Measurements from ENCODE around the gene PRIM2. TPM values are rescaled to one million over a fixed set of nuclear protein-coding genes. Genes with fewer than 3 reads are reported as not detected.
"Not testable (repeated sequence)": the region's sequence is repeated elsewhere in the genome, so short reads cannot be mapped to it uniquely, and the experiment has no call there.

Gene PRIM2
- total and polyA plus RNA-seq, 9 donors: 5.9 to 12.0 (median 9.8) TPM

- H3K36me3 ChIP-seq; H3K4me3 ChIP-seq; DNase-seq; H3K27me3 ChIP-seq; intact Hi-C loops (cut with DNase I); H3K9me3 ChIP-seq; H3K27ac ChIP-seq; H3K4me1 ChIP-seq (ENCODE audit: insufficient read depth): not testable (repeated sequence)
- 16 to 61% (median 45%) methylated on average over 1 of the region's 1 CpG for WGBS, 3 donors
Measured at GRCh38 chr6:57352596-57352995, 35.2 kb downstream of the PRIM2 start.

- H3K9me3 ChIP-seq; DNase-seq; H3K36me3 ChIP-seq; intact Hi-C loops (cut with DNase I); H3K27ac ChIP-seq; H3K4me1 ChIP-seq (ENCODE audit: insufficient read depth); H3K27me3 ChIP-seq; H3K4me3 ChIP-seq: not testable (repeated sequence)
Measured at GRCh38 chr6:57358319-57358718, 40.9 kb downstream of the PRIM2 start.

- H3K9me3 ChIP-seq; intact Hi-C loops (cut with DNase I): not testable (repeated sequence)
Measured at GRCh38 chr6:57359766-57360165, 42.3 kb downstream of the PRIM2 start.

GRCh38 chr6:57362340-57362739, 44.9 kb downstream of the PRIM2 start:
- H3K27me3 ChIP-seq; H3K9me3 ChIP-seq; DNase-seq; H3K36me3 ChIP-seq; H3K27ac ChIP-seq; H3K4me1 ChIP-seq (ENCODE audit: insufficient read depth); H3K4me3 ChIP-seq; intact Hi-C loops (cut with DNase I): not testable (repeated sequence)
- 65 to 86% (median 85%) methylated on average over 2 of the region's 2 CpGs for WGBS, 3 donors

More at GRCh38 chr6:57359766-57360165, 42.3 kb downstream of the PRIM2 start:
- H3K4me1 ChIP-seq (ENCODE audit: insufficient read depth); H3K27me3 ChIP-seq; H3K27ac ChIP-seq; DNase-seq; H3K36me3 ChIP-seq; H3K4me3 ChIP-seq: not testable (repeated sequence)

GRCh38 chr6:57365076-57365583, 47.7 kb downstream of the PRIM2 start:
- 78 to 86% (median 81%) methylated on average over 2 of the region's 2 CpGs for WGBS, 3 donors
- H3K36me3 ChIP-seq; H3K9me3 ChIP-seq; H3K4me1 ChIP-seq (ENCODE audit: insufficient read depth); DNase-seq; H3K4me3 ChIP-seq; H3K27me3 ChIP-seq; H3K27ac ChIP-seq; intact Hi-C loops (cut with DNase I): not testable (repeated sequence)

GRCh38 chr6:57368965-57369731, 51.7 kb downstream of the PRIM2 start:
- DNase-seq; H3K27me3 ChIP-seq; intact Hi-C loops (cut with DNase I); H3K27ac ChIP-seq; H3K4me1 ChIP-seq (ENCODE audit: insufficient read depth); H3K9me3 ChIP-seq; H3K4me3 ChIP-seq; H3K36me3 ChIP-seq: not testable (repeated sequence)
- 92 to 95% (median 93%) methylated on average over 4 of the region's 4 CpGs for WGBS, 3 donors

GRCh38 chr6:57371779-57372178, 54.3 kb downstream of the PRIM2 start:
- H3K27ac ChIP-seq; intact Hi-C loops (cut with DNase I); H3K4me1 ChIP-seq (ENCODE audit: insufficient read depth); H3K36me3 ChIP-seq; H3K4me3 ChIP-seq; H3K9me3 ChIP-seq; DNase-seq; H3K27me3 ChIP-seq: not testable (repeated sequence)
- 12 to 67% (median 19%) methylated on average over 1 of the region's 1 CpG for WGBS, 3 donors

- intact Hi-C loops (cut with DNase I); H3K4me1 ChIP-seq (ENCODE audit: insufficient read depth); H3K27ac ChIP-seq; H3K27me3 ChIP-seq; H3K9me3 ChIP-seq; DNase-seq; H3K36me3 ChIP-seq; H3K4me3 ChIP-seq: not testable (repeated sequence)
- 93 to 96% (median 95%) methylated on average over 4 of the region's 4 CpGs for WGBS, 3 donors
Measured at GRCh38 chr6:57374764-57375163, 57.3 kb downstream of the PRIM2 start.

GRCh38 chr6:57376083-57376482, 58.7 kb downstream of the PRIM2 start:
- H3K9me3 ChIP-seq; H3K4me1 ChIP-seq (ENCODE audit: insufficient read depth); intact Hi-C loops (cut with DNase I); H3K36me3 ChIP-seq; H3K27me3 ChIP-seq; H3K27ac ChIP-seq; DNase-seq; H3K4me3 ChIP-seq: not testable (repeated sequence)
- 94 to 98% (median 97%) methylated on average over 3 of the region's 3 CpGs for WGBS, 3 donors

- intact Hi-C loops (cut with DNase I); H3K27me3 ChIP-seq; DNase-seq; H3K4me1 ChIP-seq (ENCODE audit: insufficient read depth); H3K9me3 ChIP-seq; H3K36me3 ChIP-seq; H3K27ac ChIP-seq; H3K4me3 ChIP-seq: not testable (repeated sequence)
- WGBS, 3 donors: 55 to 67% (median 63%) methylated on average over 1 to 2 of the region's 2 CpGs
Measured at GRCh38 chr6:57389038-57389592, 71.7 kb downstream of the PRIM2 start.

GRCh38 chr6:57390818-57391217, 73.4 kb downstream of the PRIM2 start:
- intact Hi-C loops (cut with DNase I); H3K36me3 ChIP-seq; H3K27ac ChIP-seq; H3K9me3 ChIP-seq; H3K4me3 ChIP-seq; H3K27me3 ChIP-seq; H3K4me1 ChIP-seq (ENCODE audit: insufficient read depth); DNase-seq: not testable (repeated sequence)
- WGBS, 3 donors: 94 to 96% (median 94%) methylated on average over 2 of the region's 2 CpGs

GRCh38 chr6:57392047-57392446, 74.6 kb downstream of the PRIM2 start:
- DNase-seq; H3K9me3 ChIP-seq; H3K4me3 ChIP-seq; H3K27ac ChIP-seq; H3K27me3 ChIP-seq; H3K36me3 ChIP-seq; intact Hi-C loops (cut with DNase I); H3K4me1 ChIP-seq (ENCODE audit: insufficient read depth): not testable (repeated sequence)
- 94 to 96% (median 96%) methylated on average over 3 of the region's 3 CpGs for WGBS, 3 donors
